SK-N-SH (cell line): Measurements from ENCODE around the gene CD22. TPM values are rescaled to one million over a fixed set of nuclear protein-coding genes. Genes with fewer than 3 reads are reported as not detected.

Experiments used
- CTCF ChIA-PET: fragments of 300-600, 350-600 bp; formaldehyde crosslinking; extraction: SDS; loops from one replicate; lab custom pipeline; 2021; lab: Yijun Ruan, JAX
- POLR2A ChIA-PET: fragments of 350-600 bp; sonication (Branson Sonifier 250); formaldehyde crosslinking; extraction: SDS; loops from one replicate; lab custom pipeline; 2020; ENCODE audit warnings: antibody characterized with exemption, inconsistent platforms; lab: Yijun Ruan, JAX
- DNase-seq: peaks from one replicate; pipeline ENCODE4 v3.0.0; 2012
- H2AFZ ChIP-seq: fragments of 200-600 bp; sonication (generic); 2 replicates; pipeline ENCODE4 v1.8.1; 2016; ENCODE audit warnings: antibody characterized with exemption, mild to moderate bottlenecking, low read depth
- H3F3A ChIP-seq: fragments of 200-600 bp; sonication (generic); replicated peaks from 2 replicates; pipeline ENCODE3; 2016; ENCODE audit warnings: antibody characterized with exemption, mild to moderate bottlenecking; ENCODE audit not compliant: insufficient read depth
- H3K27ac ChIP-seq, 2 experiments: fragments of 200-500 bp in 1 of 2; fragments of 200-600 bp in 1 of 2; sonication (Bioruptor generic) in 1 of 2; sonication (generic), shearing (Covaris generic) in 1 of 2; 2 replicates each; pipeline versions ENCODE4 v1.5.1 to v1.6.1; 2014 to 2016; ENCODE audit warnings: low read depth in 2 of 2, inconsistent platforms in 1 of 2, low read length in 1 of 2, mild to moderate bottlenecking in 1 of 2, mixed read lengths in 1 of 2
- H3K27me3 ChIP-seq: fragments of 200-600 bp; sonication (generic), shearing (Covaris generic); 2 replicates; pipeline ENCODE4 v1.6.1; 2016; ENCODE audit warnings: mixed run types; ENCODE audit not compliant: insufficient read depth
- H3K36me3 ChIP-seq, 2 experiments: fragments of 200-500 bp in 1 of 2; fragments of 200-600 bp in 1 of 2; sonication (Bioruptor generic) in 1 of 2; sonication (generic) in 1 of 2; replicated peaks in 1 of 2; 2 replicates each; pipeline versions ENCODE3 to v1.5.1; 2014 to 2016; ENCODE audit warnings: low read length in 1 of 2, mild to moderate bottlenecking in 1 of 2; ENCODE audit not compliant: insufficient read depth in 2 of 2, control insufficient read depth in 1 of 2
- H3K4me1 ChIP-seq, 2 experiments: fragments of 200-500 bp in 1 of 2; fragments of 200-600 bp in 1 of 2; sonication (Bioruptor generic) in 1 of 2; sonication (generic), shearing (Covaris generic) in 1 of 2; 2 replicates each; pipeline versions ENCODE4 v1.5.1 to v1.6.1; 2014 to 2016; ENCODE audit warnings: low read depth in 1 of 2, low read length in 1 of 2, mixed run types in 1 of 2; ENCODE audit not compliant: insufficient read depth in 2 of 2, control insufficient read depth in 1 of 2
- H3K4me2 ChIP-seq: fragments of 200-600 bp; sonication (generic), shearing (Covaris generic); 2 replicates; pipeline ENCODE4 v1.6.1; 2017; ENCODE audit warnings: mixed run types
- H3K4me3 ChIP-seq, 2 experiments: fragments of 200-500 bp in 1 of 2; fragments of 200-600 bp in 1 of 2; sonication (Bioruptor generic) in 1 of 2; sonication (generic), shearing (Covaris generic) in 1 of 2; 2 replicates each; pipeline versions ENCODE4 v1.5.1 to v1.8.1; 2014 to 2016; ENCODE audit warnings: low read depth in 2 of 2, inconsistent platforms in 1 of 2, low read length in 1 of 2, mild to moderate bottlenecking in 1 of 2, mixed read lengths in 1 of 2, moderate library complexity in 1 of 2
- H3K79me2 ChIP-seq: fragments of 200-600 bp; sonication (generic); 2 replicates; pipeline ENCODE4 v1.8.1; 2017; ENCODE audit warnings: mild to moderate bottlenecking; ENCODE audit not compliant: insufficient read depth
- H3K9ac ChIP-seq: fragments of 200-600 bp; sonication (generic); 2 replicates; pipeline ENCODE4 v1.6.1; 2017; ENCODE audit warnings: mixed run types
- H3K9me2 ChIP-seq: fragments of 200-600 bp; sonication (generic); 2 replicates; pipeline ENCODE4 v1.6.1; 2017; ENCODE audit warnings: mixed run types
- H3K9me3 ChIP-seq: fragments of 200-600 bp; sonication (generic); 2 replicates; pipeline ENCODE4 v1.6.1; 2017; ENCODE audit warnings: mixed run types, mild to moderate bottlenecking, moderate library complexity
- H4K20me1 ChIP-seq: fragments of 200-600 bp; sonication (generic); 2 replicates; pipeline ENCODE4 v1.6.1; 2017; ENCODE audit warnings: mild to moderate bottlenecking, mixed run types; ENCODE audit not compliant: insufficient read depth
- GABPA ChIP-seq: IDR thresholded peaks from 2 replicates; pipeline ENCODE4 v1.4.0; 2012; ENCODE audit warnings: low read depth, mild to moderate bottlenecking
- GATA2 ChIP-seq: sonication (generic); formaldehyde crosslinking; IDR thresholded peaks from 2 replicates; pipeline ENCODE4 v1.5.0; 2020; ENCODE audit warnings: mild to moderate bottlenecking, missing genetic modification reagents
- JUND ChIP-seq: IDR thresholded peaks from 2 replicates; pipeline ENCODE4 v1.4.0; 2012
- MEF2A ChIP-seq: IDR thresholded peaks from 2 replicates; pipeline ENCODE4 v1.4.0; 2012; ENCODE audit warnings: low read depth, borderline replicate concordance
- POLR2AphosphoS5 ChIP-seq: IDR thresholded peaks from 2 replicates; pipeline ENCODE4 v1.6.1; 2012; ENCODE audit warnings: low read depth, low read length
- RFX5 ChIP-seq: IDR thresholded peaks from 2 replicates; pipeline ENCODE4 v1.6.1; 2012; ENCODE audit warnings: mild to moderate bottlenecking, improper control_type of control experiment, low read length
- SIN3A ChIP-seq: IDR thresholded peaks from 2 replicates; pipeline ENCODE4 v1.6.1; 2012; ENCODE audit warnings: low read depth, mild to moderate bottlenecking, low read length, moderate library complexity, borderline replicate concordance
- TAF1 ChIP-seq: IDR thresholded peaks from 2 replicates; pipeline ENCODE4 v1.6.1; 2012; ENCODE audit warnings: low read depth, mild to moderate bottlenecking, low read length, moderate library complexity, borderline replicate concordance
- TCF12 ChIP-seq: IDR thresholded peaks from 2 replicates; pipeline ENCODE4 v1.4.0; 2012
- TEAD4 ChIP-seq: IDR thresholded peaks from 2 replicates; pipeline ENCODE4 v1.4.0; 2012; ENCODE audit warnings: mild to moderate bottlenecking, borderline replicate concordance; ENCODE audit not compliant: insufficient read depth
- WGBS: methylation state at CpG from one replicate; pipeline ENCODE4 v1.1.6; 2017; ENCODE audit warnings: low lambda C conversion rate; 5-methylcytosine and 5-hydroxymethylcytosine counted together
- polyA plus RNA-seq, 3 experiments: library from polyadenylated mRNA; depleted of rRNA; stranded (reverse); fragments of >200 nt; gene quantifications; 2 replicates each; pipeline ENCODE4 v1.2.3, GENCODE V29; 2012

Gene CD22
- polyA plus RNA-seq, 1 of the 3 experiments (the other 2 are of a cell fraction) = 0.18 TPM

DNA sequence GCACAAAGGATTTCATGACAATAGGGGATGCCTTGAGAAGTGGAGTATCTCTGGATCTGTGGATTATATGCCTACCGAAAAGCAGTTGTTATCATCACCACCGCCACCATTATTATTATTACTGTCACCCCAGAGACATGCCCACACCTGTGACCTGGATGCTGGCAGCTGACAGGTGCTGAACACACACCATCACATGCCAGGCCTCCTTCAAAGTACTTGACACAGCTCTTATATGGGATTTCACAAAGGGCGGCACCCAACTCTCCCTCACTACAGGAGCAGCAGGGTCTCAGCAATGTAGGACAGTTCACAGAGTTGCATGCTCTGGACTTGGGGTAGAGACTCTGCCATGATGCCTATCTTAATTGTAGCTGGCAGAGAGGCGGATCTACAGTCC lies 36.3 kb downstream of the CD22 start:
- Histone ChIP-seq H2AFZ (no peak overlapping the region), H4K20me1 (no peaks in the 10 kb centered on the region), H3K9me2 (no peaks in the 10 kb centered on the region), H3K79me2 (no peaks in the 10 kb centered on the region), H3K27ac (no peak overlapping the region), H3K9ac (no peak overlapping the region), H3K4me1 (no peaks in the 10 kb centered on the region), H3K4me2 (no peak overlapping the region), H3K9me3 (no peaks in the 10 kb centered on the region), H3K27me3 (peaks cover 51% of the 10 kb centered on the region)
- CTCF ChIA-PET = interaction anchor here (1.3 to 1.7 kb wide), 2 partner anchors 9 to 13 kb away, joined by 3 to 7 read pairs; no protein-coding TSS in a partner anchor
- WGBS = 19% methylated on average over 4 of the region's 4 CpGs
- no peak for DNase-seq
- POLR2A ChIA-PET = no interaction called here
- TF ChIP-seq POLR2AphosphoS5 (no peak), GATA2 (no peak), RFX5 (no peak)
- TF ChIP-seq, all 33 proteins: peak for 0
- Histone ChIP-seq H3F3A (no peaks in the 10 kb centered on the region), H3K4me3 (no peak overlapping the region), H3K36me3 (no peaks in the 10 kb centered on the region)

DNA sequence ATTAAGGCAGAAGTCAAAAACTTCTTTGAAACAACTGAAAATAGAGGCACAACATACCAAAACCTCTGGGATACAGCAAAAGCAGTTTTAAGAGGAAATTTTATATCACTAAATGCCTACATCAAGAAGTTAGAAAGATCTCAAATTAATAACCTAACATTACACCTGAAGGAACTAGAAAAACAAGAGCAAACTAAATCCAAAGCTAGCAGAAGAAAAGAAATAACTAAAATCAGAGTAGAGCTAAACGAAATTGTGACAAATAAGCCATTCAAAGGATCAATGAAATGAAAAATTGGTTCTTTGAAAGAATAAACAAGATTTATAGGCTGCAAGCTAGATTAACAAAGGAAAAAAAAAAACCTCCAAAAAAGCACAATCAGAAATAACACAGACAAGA lies 39.4 kb downstream of the CD22 start:
- Histone ChIP-seq H3K27me3 (peaks cover 29% of the 10 kb centered on the region), H3K36me3 (no peaks in the 10 kb centered on the region), H3F3A (no peaks in the 10 kb centered on the region), H3K4me2 (no peak overlapping the region), H2AFZ (no peak overlapping the region), H3K9me3 (no peaks in the 10 kb centered on the region), H3K9ac (no peak overlapping the region), H3K9me2 (no peaks in the 10 kb centered on the region), H4K20me1 (no peaks in the 10 kb centered on the region), H3K27ac (no peak overlapping the region), H3K4me3 (no peak overlapping the region), H3K79me2 (no peaks in the 10 kb centered on the region), H3K4me1 (no peaks in the 10 kb centered on the region)
- CTCF ChIA-PET = interaction anchor here (0.8 kb wide), 1 partner anchor 16 kb away, joined by 4 read pairs; no protein-coding TSS in a partner anchor
- TF ChIP-seq TEAD4 (no peak), RFX5 (no peak), SIN3A (no peak), TAF1 (no peak), TCF12 (no peak), POLR2AphosphoS5 (no peak)
- POLR2A ChIA-PET = no interaction called here
- DNase-seq = no peak
- WGBS = 0% methylated on average over 1 of the region's 1 CpG

DNA sequence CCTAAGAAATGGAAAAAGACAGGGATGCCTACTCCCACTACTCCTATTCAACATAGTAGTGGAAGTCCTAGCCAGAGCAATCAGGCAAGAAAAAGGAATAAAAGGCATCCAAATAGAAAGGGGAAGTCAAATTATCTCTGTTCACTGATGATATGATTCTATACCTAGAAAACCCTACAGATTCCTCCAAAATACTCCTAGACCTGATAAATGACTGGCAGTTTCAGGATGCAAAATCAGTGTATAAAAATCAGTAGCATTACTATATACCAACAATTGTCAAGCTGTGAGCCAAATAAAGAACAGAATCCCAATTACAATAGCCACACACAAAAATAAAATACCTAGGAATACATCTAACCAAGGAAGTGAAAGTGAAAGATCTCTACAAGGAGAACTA lies 40.5 kb downstream of the CD22 start:
- Histone ChIP-seq H3K36me3 (no peaks in the 10 kb centered on the region), H3K4me2 (no peak overlapping the region), H3K27ac (no peak overlapping the region), H3K9ac (no peak overlapping the region), H3F3A (no peaks in the 10 kb centered on the region), H3K79me2 (no peaks in the 10 kb centered on the region), H3K4me3 (no peak overlapping the region), H4K20me1 (no peaks in the 10 kb centered on the region), H2AFZ (no peak overlapping the region), H3K9me3 (no peaks in the 10 kb centered on the region), H3K4me1 (no peaks in the 10 kb centered on the region), H3K9me2 (no peaks in the 10 kb centered on the region), H3K27me3 (peaks cover 22% of the 10 kb centered on the region)
- no peak for DNase-seq
- TF ChIP-seq SIN3A = no peak
- no peak for TF ChIP-seq TEAD4
- no peak for TF ChIP-seq JUND
- no peak for TF ChIP-seq MEF2A
- no peak for TF ChIP-seq GABPA
- ChIA-PET POLR2A (no interaction called here), CTCF (interaction anchor here (1.1 kb wide), 1 partner anchor 17 kb away, joined by 3 read pairs; no protein-coding TSS in a partner anchor)
